Prostate gland (tissue), 2 donors: Measurements from ENCODE around the gene LPP. TPM values are rescaled to one million over a fixed set of nuclear protein-coding genes. Genes with fewer than 3 reads are reported as not detected.
A peak's percentile ranks its signal among the peaks of the same experiment; 100 is the strongest.

Experiments used
- DNase-seq: peaks from one replicate; pipeline ENCODE4 v3.0.0-alpha.2; 2019; ENCODE audit warnings: low spot score
- H3K27ac ChIP-seq, 2 donors: fragments of 200-600 bp; sonication (generic); 2 replicates each; pipeline ENCODE4 v1.5.1; 2017 to 2019
- H3K27me3 ChIP-seq: fragments of 200-600 bp; sonication (generic); replicated peaks from 2 replicates; pipeline ENCODE4 v1.5.1; 2019; ENCODE audit not compliant: insufficient read depth
- H3K36me3 ChIP-seq, 2 donors: fragments of 200-600 bp; sonication (generic); 1 replicate in 1 of 2; 2 replicates in 1 of 2; pipeline versions ENCODE4 v1.5.1 to v1.8.1; 2017 to 2019
- H3K4me1 ChIP-seq: fragments of 200-600 bp; sonication (generic); replicated peaks from 2 replicates; pipeline ENCODE4 v1.5.1; 2019
- H3K4me3 ChIP-seq, 2 donors: fragments of 200-600 bp; sonication (generic); 2 replicates each; pipeline ENCODE4 v1.5.1; 2017 to 2019
- H3K9me3 ChIP-seq: fragments of 200-600 bp; sonication (generic); 2 replicates; pipeline ENCODE4 v1.5.1; 2017
- CTCF ChIP-seq, 4 experiments: fragments of 200-600 bp in 2 of 4; fragments of 450-650 bp in 2 of 4; sonication (generic) in 2 of 4; IDR thresholded peaks; 1 replicate in 3 of 4; 2 replicates in 1 of 4; pipeline ENCODE4 v1.5.1; 2016 to 2019; ENCODE audit warnings: antibody characterized with exemption in 4 of 4, mild to moderate bottlenecking in 2 of 4, moderate library complexity in 2 of 4
- POLR2A ChIP-seq: fragments of 450-650 bp; IDR thresholded peaks from one replicate; pipeline ENCODE4 v1.6.1; 2016; ENCODE audit warnings: antibody characterized with exemption, mild to moderate bottlenecking
- POLR2AphosphoS5 ChIP-seq: sonication (generic); formaldehyde crosslinking; IDR thresholded peaks from one replicate; pipeline ENCODE4 v1.6.1; 2017; ENCODE audit warnings: antibody characterized with exemption
- WGBS: methylation state at CpG from one replicate; pipeline ENCODE4 v1.1.5; 2018; 5-methylcytosine and 5-hydroxymethylcytosine counted together
- intact Hi-C: fragments of 100-400 bp; cut with DNase I; formaldehyde crosslinking; loops from one replicate; pipeline ENCODE4 v1.14.2; 2022
- total RNA-seq, 2 donors: library from RNA; depleted of rRNA; stranded (reverse); fragments of >200 nt; gene quantifications; one replicate each; pipeline ENCODE4 v1.1.0, GENCODE V29; 2016

Gene LPP
- total RNA-seq, 2 donors from 2014 or later, result 219 to 248 TPM

- H3K36me3 ChIP-seq, result no peaks in the 10 kb centered on the region
- H3K4me1 ChIP-seq, result peaks cover 5% of the 10 kb centered on the region
- no peak for DNase-seq
- TF ChIP-seq POLR2A, result no peak
- TF ChIP-seq CTCF (IDR thresholded peaks at IDR 0.05), result no peak
- no peak for TF ChIP-seq POLR2AphosphoS5
- no peak overlapping the region for H3K27ac ChIP-seq
- no peak overlapping the region for H3K4me3 ChIP-seq
- whole genome bisulfite sequencing, result 94% methylated on average over 1 of the region's 1 CpG
- intact Hi-C loops, result loop anchor here (10.0 kb wide), 1 partner anchor 836 kb away; the partner anchor contains the start of gene BCL6
- no peaks in the 10 kb centered on the region for H3K27me3 ChIP-seq
- no peaks in the 10 kb centered on the region for H3K9me3 ChIP-seq
Measured at GRCh38 chr3:188580659-188581058, 426.7 kb downstream of the LPP start.

- no peak overlapping the region for H3K27ac ChIP-seq
- no peaks in the 10 kb centered on the region for H3K9me3 ChIP-seq
- no peak for DNase-seq
- intact Hi-C loops, result loop anchor here (10.0 kb wide), 1 partner anchor 837 kb away; the partner anchor contains the start of gene BCL6
- no peaks in the 10 kb centered on the region for H3K36me3 ChIP-seq
- WGBS, result 97% methylated on average over 4 of the region's 4 CpGs
- H3K4me1 ChIP-seq, result peaks cover 5% of the 10 kb centered on the region
- no peak for TF ChIP-seq CTCF (IDR thresholded peaks at IDR 0.05)
- TF ChIP-seq POLR2AphosphoS5, result no peak
- no peak for TF ChIP-seq POLR2A
- H3K27me3 ChIP-seq, result no peaks in the 10 kb centered on the region
- no peak overlapping the region for H3K4me3 ChIP-seq
Measured at GRCh38 chr3:188581365-188581764, 427.4 kb downstream of the LPP start.

DNA sequence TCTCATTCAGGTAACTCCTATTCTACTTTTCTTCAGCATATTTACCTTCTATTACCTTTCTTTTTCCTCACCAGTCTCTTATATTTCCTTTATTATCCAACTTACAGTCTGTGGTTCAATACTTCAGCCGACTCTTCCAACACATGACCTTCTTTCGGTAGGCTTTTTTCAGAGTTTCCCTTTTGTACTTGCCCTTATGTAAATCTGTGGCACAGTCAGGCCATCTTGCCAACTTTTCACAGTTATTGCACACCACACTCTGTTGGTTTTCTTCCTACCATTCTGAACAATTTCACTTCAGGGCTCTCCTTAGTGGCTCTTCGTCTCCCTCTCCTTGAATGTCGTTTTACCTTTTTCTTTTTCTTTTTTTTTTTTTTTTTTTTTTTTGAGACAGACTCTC lies 427.8 kb downstream of the LPP start:
- Histone ChIP-seq H3K27ac (no peak overlapping the region), H3K4me3 (no peak overlapping the region), H3K36me3 (no peaks in the 10 kb centered on the region), H3K27me3 (no peaks in the 10 kb centered on the region), H3K4me1 (peaks cover 5% of the 10 kb centered on the region), H3K9me3 (no peaks in the 10 kb centered on the region)
- intact Hi-C loops, result loop anchor here (10.0 kb wide), 1 partner anchor 837 kb away; the partner anchor contains the start of gene BCL6
- no peak for TF ChIP-seq CTCF (IDR thresholded peaks at IDR 0.05)
- TF ChIP-seq POLR2AphosphoS5, result no peak
- no peak for TF ChIP-seq POLR2A
- no peak for DNase-seq
- 75% methylated on average over 4 of the region's 4 CpGs for WGBS

- intact Hi-C loops, result loop anchor here (10.0 kb wide), 1 partner anchor 839 kb away; the partner anchor contains the start of gene BCL6
- H3K4me3 ChIP-seq, result no peak overlapping the region
- peak overlapping the region in 1 of 2 donors; percentile 8 for H3K27ac ChIP-seq
- no peaks in the 10 kb centered on the region for H3K27me3 ChIP-seq
- peak; percentile 37 for DNase-seq
- peaks cover 5% of the 10 kb centered on the region for H3K4me1 ChIP-seq
- H3K36me3 ChIP-seq, result no peaks in the 10 kb centered on the region
- TF ChIP-seq POLR2A (no peak), POLR2AphosphoS5 (peak; percentile 65)
- WGBS, result 41% methylated on average over 9 of the region's 9 CpGs
- H3K9me3 ChIP-seq, result no peaks in the 10 kb centered on the region
Measured at GRCh38 chr3:188583341-188584161, 429.6 kb downstream of the LPP start.

DNA sequence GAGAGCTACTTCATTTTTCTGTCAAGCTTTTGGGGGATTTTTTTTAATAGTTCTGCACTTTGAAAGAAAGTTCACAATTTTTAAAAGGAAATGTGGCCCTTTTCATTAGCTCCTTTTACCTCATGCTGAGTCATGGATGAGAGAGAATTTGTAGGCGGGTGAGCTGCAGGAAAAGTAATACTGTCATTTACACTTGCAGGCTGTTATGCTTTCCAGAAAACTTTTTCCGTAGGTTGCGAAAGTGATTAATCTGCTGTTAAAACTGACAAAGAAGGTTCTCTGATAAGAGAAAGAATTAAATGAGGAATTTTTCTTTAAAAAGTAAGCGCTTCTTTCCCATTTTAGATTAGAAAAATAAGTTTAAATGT lies 430.2 kb downstream of the LPP start:
- DNase-seq, result no peak
- intact Hi-C loops, result loop anchor here (10.0 kb wide), 1 partner anchor 839 kb away; the partner anchor contains the start of gene BCL6
- TF ChIP-seq CTCF (IDR thresholded peaks at IDR 0.05), result no peak
- no peak for TF ChIP-seq POLR2A
- TF ChIP-seq POLR2AphosphoS5, result no peak
- 57% methylated on average over 4 of the region's 4 CpGs for WGBS
- H3K27ac ChIP-seq, result no peak overlapping the region
- no peaks in the 10 kb centered on the region for H3K36me3 ChIP-seq
- H3K4me1 ChIP-seq, result peaks cover 5% of the 10 kb centered on the region
- H3K9me3 ChIP-seq, result no peaks in the 10 kb centered on the region
- H3K27me3 ChIP-seq, result no peaks in the 10 kb centered on the region
- no peak overlapping the region for H3K4me3 ChIP-seq
